SH-SY5Y (cell line): ENCODE measurements around the gene DNAJC5G.

Experiments
- GATA2 ChIP-seq: IDR thresholded peaks from 2 replicates; pipeline ENCODE4 v1.6.1; 2011; ENCODE audit warnings: mild to moderate bottlenecking, low read depth, low read length
- GATA3 ChIP-seq: IDR thresholded peaks from 2 replicates; pipeline ENCODE4 v1.6.1; 2011; ENCODE audit warnings: low read depth, mild to moderate bottlenecking, low read length, moderate library complexity

GRCh38 chr2:27306136-27306535, 30.9 kb downstream of the DNAJC5G start:
- no peak for TF ChIP-seq GATA2
- TF ChIP-seq GATA3, result no peak
